Hepatocyte (in vitro differentiated cells): Measurements from ENCODE around the gene PLK5.

ENCODE experiments used
- CTCF ChIP-seq: fragments of 200-600 bp; sonication (generic); IDR thresholded peaks from 2 replicates; pipeline ENCODE4 v1.5.1; 2016; ENCODE audit warnings: antibody characterized with exemption, mild to moderate bottlenecking; ENCODE audit not compliant: poor library complexity
- EZH2 ChIP-seq: fragments of 200-600 bp; sonication (generic); IDR thresholded peaks from 2 replicates; pipeline ENCODE4 v1.6.1; 2016; ENCODE audit warnings: antibody characterized with exemption, mild to moderate bottlenecking, borderline replicate concordance
- EZH2phosphoT487 ChIP-seq: fragments of 200-600 bp; sonication (generic); IDR thresholded peaks from one replicate; pipeline ENCODE4 v1.6.1; 2018; ENCODE audit warnings: antibody characterized with exemption, mild to moderate bottlenecking, low read depth, moderate library complexity; ENCODE audit not compliant: unreplicated experiment, severe bottlenecking

- TF ChIP-seq CTCF: no peak
- no peak for TF ChIP-seq EZH2phosphoT487
- no peak for TF ChIP-seq EZH2
Measured at GRCh38 chr19:1521636-1522035, 2.2 kb upstream of the PLK5 start.
